T-helper 17 cell (primary cell): ENCODE data around the gene HELQ. TPM values are rescaled to one million over a fixed set of nuclear protein-coding genes. Genes with fewer than 3 reads are reported as not detected.

Experiments
- total RNA-seq, 4 donors: library from RNA in 2 of 4; stranded (reverse) in 2 of 4; gene quantifications; one replicate each; pipeline ENCODE4 v1.2.3 and lab custom pipeline; 2022 to 2026

The HELQ gene
- total RNA-seq, 2 donors from 2014 or later, result 28.9 to 38.4 TPM

Other genes starting within 250 kb of the HELQ start
- 1 to 10 TPM; 4.7 to 5.5 TPM for gene COQ2, start 171.0 kb downstream of the HELQ start, total RNA-seq
- gene HPSE, start 121.0 kb downstream of the HELQ start, total RNA-seq, result 1 to 10 TPM; 7.1 to 8.6 TPM
- 10 to 100 TPM; 15.6 to 17.6 TPM for gene MRPS18C, start 235 bp upstream of the HELQ start, total RNA-seq
- 10 to 100 TPM; 16.6 to 17.6 TPM for gene ABRAXAS1, start 29.3 kb upstream of the HELQ start, total RNA-seq
- gene GPAT3, start 80.3 kb upstream of the HELQ start, total RNA-seq, result 1 to 10 TPM; 4.1 to 5.0 TPM